Tibial nerve (tissue), 4 donors: ENCODE results near the gene NAP1L4. TPM values are rescaled to one million over a fixed set of nuclear protein-coding genes. Genes with fewer than 3 reads are reported as not detected.

Source experiments
- DNase-seq, 2 donors: peaks; one replicate each; pipeline ENCODE4 v3.0.0-alpha.2; 2019; ENCODE audit warnings: low spot score in 2 of 2
- H3K27ac ChIP-seq, 4 donors: fragments of 200-600 bp; sonication (generic) in 3 of 4; one replicate each; pipeline ENCODE4 v1.5.1; 2017 to 2019; ENCODE audit warnings: mild to moderate bottlenecking in 1 of 4
- H3K27me3 ChIP-seq, 2 donors: fragments of 200-600 bp; sonication (generic) in 1 of 2; one replicate each; pipeline versions ENCODE4 v1.5.1 to v1.6.0; 2017 to 2019
- H3K36me3 ChIP-seq, 3 donors: fragments of 200-600 bp; sonication (generic); one replicate each; pipeline ENCODE4 v1.5.1; 2018 to 2019
- H3K4me1 ChIP-seq, 4 donors: fragments of 200-600 bp; sonication (generic) in 3 of 4; one replicate each; pipeline ENCODE4 v1.5.1; 2017 to 2019
- H3K4me3 ChIP-seq, 4 donors: fragments of 200-600 bp; sonication (generic) in 3 of 4; one replicate each; pipeline ENCODE4 v1.5.1; 2017 to 2019; ENCODE audit warnings: mild to moderate bottlenecking in 1 of 4, moderate library complexity in 1 of 4
- H3K9me3 ChIP-seq, 4 donors: fragments of 200-600 bp; sonication (generic) in 3 of 4; one replicate each; pipeline ENCODE4 v1.5.1; 2017 to 2019
- EP300 ChIP-seq, 2 donors: sonication (generic); formaldehyde crosslinking; IDR thresholded peaks; one replicate each; pipeline ENCODE4 v1.6.1; 2017; ENCODE audit warnings: antibody characterized with exemption in 2 of 2, mild to moderate bottlenecking in 1 of 2
- POLR2A ChIP-seq, 2 donors: fragments of 450-650 bp; IDR thresholded peaks; one replicate each; pipeline ENCODE4 v1.6.1; 2017; ENCODE audit warnings: antibody characterized with exemption in 2 of 2, mild to moderate bottlenecking in 2 of 2, moderate library complexity in 2 of 2
- WGBS, 2 donors: methylation state at CpG; one replicate each; pipeline ENCODE4 v1.1.5; 2018; 5-methylcytosine and 5-hydroxymethylcytosine counted together
- total RNA-seq, 4 donors: library from RNA; depleted of rRNA; stranded (reverse); fragments of >200 nt; gene quantifications; one replicate each; pipeline ENCODE4 v1.1.0, GENCODE V29; 2016
- TF ChIP-seq, protein P1 (sequence below), 5 experiments: fragments of 200-600 bp in 3 of 5; fragments of 450-650 bp in 2 of 5; sonication (generic) in 3 of 5; IDR thresholded peaks; one replicate each; pipeline ENCODE4 v1.5.1; 2016 to 2019; ENCODE audit warnings: antibody characterized with exemption in 5 of 5, mild to moderate bottlenecking in 3 of 5, moderate library complexity in 2 of 5

The NAP1L4 gene
- total RNA-seq, 4 donors from 2014 or later = 94.3 to 129 (median 111) TPM

DNA sequence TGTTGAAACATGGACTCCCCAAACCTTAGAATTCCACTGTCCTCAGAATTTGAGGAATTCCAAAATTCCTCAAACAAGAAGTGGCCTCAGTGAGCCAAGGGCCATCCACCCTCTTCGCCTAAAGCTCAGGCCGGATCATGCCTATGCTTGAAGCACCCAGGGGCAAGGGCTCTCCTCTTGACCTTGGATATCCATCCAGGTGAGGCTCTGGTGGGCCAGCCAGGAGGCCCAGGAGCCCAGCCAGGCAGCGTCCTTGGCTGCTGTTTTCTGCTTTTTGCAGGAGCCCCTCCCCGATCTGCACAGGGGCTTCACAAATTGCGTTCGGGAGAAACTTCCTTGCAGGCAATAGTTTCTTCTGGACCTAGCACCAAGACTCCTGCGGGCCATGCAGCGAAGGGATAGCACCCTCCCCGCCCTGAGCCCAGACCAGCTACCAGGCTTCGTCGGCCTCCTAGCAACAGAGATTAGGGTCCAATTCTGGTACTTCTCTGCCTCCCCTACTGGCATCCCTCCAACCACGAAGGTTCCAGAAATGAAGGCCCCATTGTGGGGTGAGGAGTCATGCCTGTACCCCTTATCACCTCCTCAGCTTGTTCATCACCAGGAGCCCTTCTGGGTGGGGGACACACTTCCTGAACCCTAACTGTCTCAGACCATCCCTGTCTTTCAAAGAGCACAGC lies 64.9 kb downstream of the NAP1L4 start:
- DNase-seq = no peak
- peaks cover 0 to 31% (median 23%) of the 10 kb centered on the region in 4 donors for H3K4me1 ChIP-seq
- H3K4me3 ChIP-seq = no peak overlapping the region
- no peaks in the 10 kb centered on the region for H3K36me3 ChIP-seq
- 80 to 90% methylated on average over 12 of the region's 12 CpGs for WGBS, 2 donors
- H3K27me3 ChIP-seq = peaks cover 0 to 15% of the 10 kb centered on the region in 2 donors
- no peaks in the 10 kb centered on the region for H3K9me3 ChIP-seq
- TF ChIP-seq EP300 (IDR thresholded peaks at IDR 0.05) = no peak
- TF ChIP-seq, protein P1, sequence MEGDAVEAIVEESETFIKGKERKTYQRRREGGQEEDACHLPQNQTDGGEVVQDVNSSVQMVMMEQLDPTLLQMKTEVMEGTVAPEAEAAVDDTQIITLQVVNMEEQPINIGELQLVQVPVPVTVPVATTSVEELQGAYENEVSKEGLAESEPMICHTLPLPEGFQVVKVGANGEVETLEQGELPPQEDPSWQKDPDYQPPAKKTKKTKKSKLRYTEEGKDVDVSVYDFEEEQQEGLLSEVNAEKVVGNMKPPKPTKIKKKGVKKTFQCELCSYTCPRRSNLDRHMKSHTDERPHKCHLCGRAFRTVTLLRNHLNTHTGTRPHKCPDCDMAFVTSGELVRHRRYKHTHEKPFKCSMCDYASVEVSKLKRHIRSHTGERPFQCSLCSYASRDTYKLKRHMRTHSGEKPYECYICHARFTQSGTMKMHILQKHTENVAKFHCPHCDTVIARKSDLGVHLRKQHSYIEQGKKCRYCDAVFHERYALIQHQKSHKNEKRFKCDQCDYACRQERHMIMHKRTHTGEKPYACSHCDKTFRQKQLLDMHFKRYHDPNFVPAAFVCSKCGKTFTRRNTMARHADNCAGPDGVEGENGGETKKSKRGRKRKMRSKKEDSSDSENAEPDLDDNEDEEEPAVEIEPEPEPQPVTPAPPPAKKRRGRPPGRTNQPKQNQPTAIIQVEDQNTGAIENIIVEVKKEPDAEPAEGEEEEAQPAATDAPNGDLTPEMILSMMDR (IDR thresholded peaks at IDR 0.05) = no peak
- no peak for TF ChIP-seq POLR2A (IDR thresholded peaks at IDR 0.05)
- H3K27ac ChIP-seq = no peak overlapping the region

DNA sequence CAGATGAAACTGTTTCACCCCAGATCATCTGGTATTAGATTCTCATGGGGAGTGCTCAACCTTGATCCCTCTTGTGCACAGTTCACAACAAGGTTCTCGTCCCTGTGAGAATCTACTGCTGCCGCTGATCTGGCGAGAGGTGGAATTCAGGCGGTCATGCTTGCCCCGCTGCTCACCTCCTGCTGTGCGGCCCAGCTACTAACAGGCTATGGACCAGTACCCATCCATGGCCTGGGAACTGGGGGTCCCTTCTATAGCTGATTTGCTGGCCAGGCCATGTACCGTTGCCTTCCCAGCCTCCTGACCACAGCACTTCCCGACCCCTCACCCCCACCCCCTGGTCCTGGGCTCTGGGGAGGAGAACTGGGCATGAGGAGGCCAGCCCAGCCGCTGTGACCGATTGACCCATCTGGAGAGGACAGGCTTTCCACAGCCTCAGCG lies 65.5 kb downstream of the NAP1L4 start:
- Histone ChIP-seq H3K36me3 (no peaks in the 10 kb centered on the region), H3K4me1 (peaks cover 0 to 31% (median 23%) of the 10 kb centered on the region in 4 donors), H3K4me3 (no peak overlapping the region), H3K27ac (no peak overlapping the region), H3K27me3 (peaks cover 0 to 15% of the 10 kb centered on the region in 2 donors), H3K9me3 (no peaks in the 10 kb centered on the region)
- no peak for DNase-seq
- WGBS, 2 donors = 87 to 88% methylated on average over 11 of the region's 11 CpGs
- TF ChIP-seq, protein P1 (IDR thresholded peaks at IDR 0.05) = no peak
- no peak for TF ChIP-seq POLR2A (IDR thresholded peaks at IDR 0.05)
- no peak for TF ChIP-seq EP300 (IDR thresholded peaks at IDR 0.05)

DNA sequence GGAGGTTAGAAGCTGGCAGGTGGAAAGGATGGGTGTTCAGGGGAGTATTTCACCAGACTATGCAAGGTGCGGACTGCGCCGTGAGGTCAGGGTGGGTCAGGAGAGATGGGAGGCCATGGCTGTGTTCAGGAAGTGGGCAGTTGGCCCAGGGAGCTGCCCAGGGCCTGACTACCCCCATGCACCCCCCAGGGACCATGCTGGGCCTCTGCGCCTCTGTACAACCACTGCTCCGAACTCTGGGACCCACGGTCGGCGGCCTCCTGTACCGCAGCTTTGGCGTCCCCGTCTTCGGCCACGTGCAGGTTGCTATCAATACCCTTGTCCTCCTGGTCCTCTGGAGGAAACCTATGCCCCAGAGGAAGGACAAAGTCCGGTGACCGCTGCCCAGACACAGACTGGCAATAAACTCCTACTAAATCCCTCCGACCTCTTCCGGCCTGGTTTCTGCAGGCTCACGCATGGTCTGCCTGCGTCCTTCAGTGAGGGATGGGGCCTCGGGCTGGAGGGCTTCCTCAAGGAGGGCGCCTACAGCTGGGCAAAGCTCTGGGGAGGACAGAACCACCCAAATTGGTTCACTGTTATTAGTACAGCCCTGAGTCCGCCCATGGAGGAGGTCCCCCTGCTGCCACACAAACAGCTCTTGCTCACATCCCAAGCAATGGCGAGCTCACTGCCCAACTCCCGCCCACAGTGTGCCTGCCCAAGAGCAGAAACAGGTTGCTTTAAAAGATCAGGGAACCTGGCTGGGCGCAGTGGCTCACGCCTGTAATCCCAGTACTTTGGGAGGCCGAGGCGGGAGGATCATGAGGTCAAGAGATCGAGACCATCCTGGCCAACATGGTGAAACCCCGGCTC lies 67.1 kb downstream of the NAP1L4 start:
- no peak for DNase-seq
- H3K36me3 ChIP-seq = no peaks in the 10 kb centered on the region
- no peak overlapping the region for H3K4me3 ChIP-seq
- H3K9me3 ChIP-seq = no peaks in the 10 kb centered on the region
- peak overlapping the region in 1 of 4 donors; percentile 26 for H3K27ac ChIP-seq
- H3K4me1 ChIP-seq = peaks cover 0 to 23% (median 17%) of the 10 kb centered on the region in 4 donors
- H3K27me3 ChIP-seq = peaks cover 0 to 15% of the 10 kb centered on the region in 2 donors
- 91 to 94% methylated on average over 30 of the region's 30 CpGs for WGBS, 2 donors
- TF ChIP-seq, protein P1 (IDR thresholded peaks at IDR 0.05) = no peak
- no peak for TF ChIP-seq POLR2A (IDR thresholded peaks at IDR 0.05)
- no peak for TF ChIP-seq EP300 (IDR thresholded peaks at IDR 0.05)

DNA sequence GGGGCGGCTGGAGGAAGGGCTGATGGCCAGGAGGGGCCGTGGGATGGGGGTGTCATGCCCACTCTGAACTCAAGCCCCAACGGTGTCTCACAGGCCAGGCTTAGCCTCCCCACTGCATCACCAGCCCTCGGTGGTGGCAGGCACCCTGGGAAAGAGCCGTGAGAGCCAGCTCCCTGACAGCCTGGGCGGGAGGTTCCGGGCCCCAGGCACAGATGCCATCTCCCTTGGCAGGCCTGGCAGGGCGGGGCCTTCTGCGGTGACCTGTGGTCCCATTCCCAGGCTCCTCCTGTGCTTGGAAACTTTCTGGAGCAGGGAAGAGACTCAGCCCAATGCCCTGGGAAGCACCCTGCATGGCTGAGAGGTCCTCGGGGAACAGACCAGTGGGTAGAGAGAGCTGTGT lies 67.7 kb downstream of the NAP1L4 start:
- DNase-seq = no peak
- Histone ChIP-seq H3K9me3 (no peaks in the 10 kb centered on the region), H3K36me3 (no peaks in the 10 kb centered on the region), H3K27ac (no peak overlapping the region), H3K4me1 (peaks cover 0 to 17% (median 11%) of the 10 kb centered on the region in 4 donors), H3K27me3 (peaks cover 0 to 15% of the 10 kb centered on the region in 2 donors), H3K4me3 (no peak overlapping the region)
- TF ChIP-seq EP300 (IDR thresholded peaks at IDR 0.05) = no peak
- TF ChIP-seq, protein P1 (IDR thresholded peaks at IDR 0.05) = no peak
- TF ChIP-seq POLR2A (IDR thresholded peaks at IDR 0.05) = no peak
- 80 to 92% methylated on average over 7 to 9 of the region's 10 CpGs for WGBS, 2 donors
